OCI-LY7 (cell line): ENCODE data around the gene RRAS. TPM values are rescaled to one million over a fixed set of nuclear protein-coding genes. Genes with fewer than 3 reads are reported as not detected.

Experiments
- BruUV-seq: library from RNA; stranded (reverse); fragments of 400-500 nt; replicated peaks from 2 replicates; lab custom pipeline; 2021; lab: Mats Ljungman, UMichigan
- CTCF ChIA-PET: fragments of 300-600 bp; sonication (Branson Sonifier 250); formaldehyde crosslinking; loops from one replicate; lab custom pipeline; 2022; ENCODE audit warnings: antibody characterized with exemption; ENCODE audit not compliant: unreplicated experiment; lab: Charles Lee
- POLR2A ChIA-PET: fragments of 300-600 bp; sonication (Branson Sonifier 250); formaldehyde crosslinking; loops from one replicate; lab custom pipeline; 2022; ENCODE audit warnings: antibody characterized with exemption; lab: Charles Lee
- DNase-seq: peaks from one replicate; pipeline ENCODE4 v3.0.0-alpha.2; 2015; ENCODE audit warnings: low spot score
- H2AFZ ChIP-seq: fragments of 200-600 bp; sonication (generic), shearing (Covaris generic); 2 replicates; pipeline ENCODE4 v1.6.1; 2014; ENCODE audit warnings: mild to moderate bottlenecking, antibody characterized with exemption, low read length, moderate library complexity
- H3K27ac ChIP-seq: fragments of 200-600 bp; sonication (generic); 2 replicates; pipeline ENCODE4 v1.5.1; 2014; ENCODE audit warnings: mixed run types, low read depth, mild to moderate bottlenecking, moderate library complexity, low read length, inconsistent platforms; ENCODE audit not compliant: poor library complexity, severe bottlenecking
- H3K36me3 ChIP-seq: fragments of 200-600 bp; sonication (generic); 2 replicates; pipeline ENCODE4 v1.6.1; 2014; ENCODE audit warnings: mild to moderate bottlenecking, antibody characterized with exemption, low read length, moderate library complexity, mixed read lengths; ENCODE audit not compliant: insufficient read depth
- H3K4me1 ChIP-seq: fragments of 200-600 bp; sonication (generic); 2 replicates; pipeline ENCODE4 v1.5.1; 2014; ENCODE audit warnings: mild to moderate bottlenecking, low read length; ENCODE audit not compliant: insufficient read depth, poor library complexity, severe bottlenecking
- H3K4me2 ChIP-seq: fragments of 200-600 bp; sonication (generic); 2 replicates; pipeline ENCODE4 v1.6.1; 2014; ENCODE audit warnings: mild to moderate bottlenecking, low read length
- H3K4me3 ChIP-seq: fragments of 200-600 bp; sonication (generic); 2 replicates; pipeline ENCODE4 v1.5.1; 2014; ENCODE audit warnings: mild to moderate bottlenecking, low read depth, low read length; ENCODE audit not compliant: poor library complexity, severe bottlenecking
- H3K79me2 ChIP-seq: fragments of 200-600 bp; sonication (generic); 2 replicates; pipeline ENCODE4 v1.6.1; 2016; ENCODE audit warnings: low read depth, mild to moderate bottlenecking, low read length, moderate library complexity, mixed read lengths; ENCODE audit not compliant: insufficient read depth
- H3K9me2 ChIP-seq: fragments of 200-600 bp; sonication (generic); 2 replicates; pipeline ENCODE4 v1.6.1; 2016; ENCODE audit warnings: mild to moderate bottlenecking, low read length, mixed read lengths; ENCODE audit not compliant: insufficient read depth
- H3K9me3 ChIP-seq: fragments of 200-600 bp; sonication (generic); 2 replicates; pipeline ENCODE4 v1.6.1; 2014; ENCODE audit warnings: mild to moderate bottlenecking, mixed run types, low read length, mixed read lengths
- H4K20me1 ChIP-seq: fragments of 200-600 bp; sonication (generic); 2 replicates; pipeline ENCODE4 v1.6.1; 2014; ENCODE audit warnings: mild to moderate bottlenecking, antibody characterized with exemption, low read length, moderate library complexity, mixed read lengths; ENCODE audit not compliant: insufficient read depth
- EZH2phosphoT487 ChIP-seq: fragments of 200-600 bp; sonication (generic); IDR thresholded peaks from 2 replicates; pipeline ENCODE4 v1.6.1; 2018; ENCODE audit warnings: low read depth, borderline replicate concordance, mild to moderate bottlenecking, mixed run types, antibody characterized with exemption, low read length, moderate library complexity, mixed read lengths
- intact Hi-C: fragments of 100-400 bp; cut with micrococcal nuclease; formaldehyde crosslinking; loops from one replicate; pipeline ENCODE4 v1.10.0; 2022; ENCODE audit not compliant: unreplicated experiment
- total RNA-seq, 2 experiments: library from RNA; depleted of rRNA in 1 of 2; stranded (reverse); fragments of >200 nt in 1 of 2; shearing (Covaris generic) in 1 of 2; gene quantifications; 2 replicates each; pipeline ENCODE4 v1.2.3, GENCODE V29; 2014 to 2022
- TF ChIP-seq, protein P1 (sequence below): fragments of 200-600 bp; sonication (generic); conservative IDR thresholded peaks from 2 replicates; pipeline ENCODE4 v1.5.1; 2014; ENCODE audit warnings: mild to moderate bottlenecking, antibody characterized with exemption, low read length, moderate library complexity, mixed read lengths

Gene RRAS
- total RNA-seq, 2 experiments from 2014 or later: 4.7 to 5.5 TPM

DNA sequence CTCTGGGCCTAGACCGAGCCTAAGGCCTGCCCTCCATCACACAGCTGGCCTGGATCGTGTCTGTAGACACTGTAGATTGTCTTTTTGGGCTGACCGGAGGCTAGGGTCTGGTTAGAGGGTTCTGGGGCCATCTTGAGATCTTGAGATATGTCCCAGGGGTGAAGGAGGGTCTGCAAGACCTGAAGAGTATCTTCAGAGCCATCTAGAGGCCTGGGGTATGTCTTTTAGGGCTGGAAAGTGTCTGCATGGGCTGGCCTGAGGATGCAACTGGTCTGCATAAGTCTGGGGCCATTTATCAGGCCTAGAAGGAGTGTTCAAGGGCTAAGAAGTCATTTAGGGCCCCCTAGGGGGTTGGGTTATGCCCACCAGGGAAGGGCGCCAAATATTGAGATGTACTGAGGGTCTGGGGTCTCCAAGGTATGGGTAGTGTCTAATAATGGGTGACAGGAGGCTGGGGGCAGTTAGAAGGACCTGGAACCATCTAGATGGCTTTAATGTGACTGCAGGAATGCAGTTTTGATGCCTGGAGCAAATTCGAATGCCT is 2.6 kb upstream of the RRAS start:
- H3K9me2 ChIP-seq: no peaks in the 10 kb centered on the region
- H3K4me1 ChIP-seq: peaks cover 21% of the 10 kb centered on the region
- peaks cover 17% of the 10 kb centered on the region; the same call in 1 of the 2 replicates for H3K36me3 ChIP-seq
- BruUV-seq: no TSS peak
- TF ChIP-seq EZH2phosphoT487: no peak
- TF ChIP-seq, protein P1, sequence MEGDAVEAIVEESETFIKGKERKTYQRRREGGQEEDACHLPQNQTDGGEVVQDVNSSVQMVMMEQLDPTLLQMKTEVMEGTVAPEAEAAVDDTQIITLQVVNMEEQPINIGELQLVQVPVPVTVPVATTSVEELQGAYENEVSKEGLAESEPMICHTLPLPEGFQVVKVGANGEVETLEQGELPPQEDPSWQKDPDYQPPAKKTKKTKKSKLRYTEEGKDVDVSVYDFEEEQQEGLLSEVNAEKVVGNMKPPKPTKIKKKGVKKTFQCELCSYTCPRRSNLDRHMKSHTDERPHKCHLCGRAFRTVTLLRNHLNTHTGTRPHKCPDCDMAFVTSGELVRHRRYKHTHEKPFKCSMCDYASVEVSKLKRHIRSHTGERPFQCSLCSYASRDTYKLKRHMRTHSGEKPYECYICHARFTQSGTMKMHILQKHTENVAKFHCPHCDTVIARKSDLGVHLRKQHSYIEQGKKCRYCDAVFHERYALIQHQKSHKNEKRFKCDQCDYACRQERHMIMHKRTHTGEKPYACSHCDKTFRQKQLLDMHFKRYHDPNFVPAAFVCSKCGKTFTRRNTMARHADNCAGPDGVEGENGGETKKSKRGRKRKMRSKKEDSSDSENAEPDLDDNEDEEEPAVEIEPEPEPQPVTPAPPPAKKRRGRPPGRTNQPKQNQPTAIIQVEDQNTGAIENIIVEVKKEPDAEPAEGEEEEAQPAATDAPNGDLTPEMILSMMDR: peak; percentile 52
- POLR2A ChIA-PET: interaction anchor here (1.1 to 1.9 kb wide), 2 partner anchors 23 to 33 kb away, joined by 4 to 6 read pairs; partner anchors contain the start of genes BCL2L12 and IRF3
- peak overlapping the region; percentile 92 for H3K4me2 ChIP-seq
- peaks cover 28% of the 10 kb centered on the region for H3K79me2 ChIP-seq
- H3K4me3 ChIP-seq: peak overlapping the region; percentile 93
- CTCF ChIA-PET: no interaction called here
- intact Hi-C loops: no loop called here
- H2AFZ ChIP-seq: peak overlapping the region; percentile 75; the same call in 1 of the 2 replicates
- H4K20me1 ChIP-seq: no peaks in the 10 kb centered on the region; the same call in 1 of the 2 replicates
- no peaks in the 10 kb centered on the region for H3K9me3 ChIP-seq
- H3K27ac ChIP-seq: peak overlapping the region; percentile 73
- peak; percentile 57 for DNase-seq

DNA sequence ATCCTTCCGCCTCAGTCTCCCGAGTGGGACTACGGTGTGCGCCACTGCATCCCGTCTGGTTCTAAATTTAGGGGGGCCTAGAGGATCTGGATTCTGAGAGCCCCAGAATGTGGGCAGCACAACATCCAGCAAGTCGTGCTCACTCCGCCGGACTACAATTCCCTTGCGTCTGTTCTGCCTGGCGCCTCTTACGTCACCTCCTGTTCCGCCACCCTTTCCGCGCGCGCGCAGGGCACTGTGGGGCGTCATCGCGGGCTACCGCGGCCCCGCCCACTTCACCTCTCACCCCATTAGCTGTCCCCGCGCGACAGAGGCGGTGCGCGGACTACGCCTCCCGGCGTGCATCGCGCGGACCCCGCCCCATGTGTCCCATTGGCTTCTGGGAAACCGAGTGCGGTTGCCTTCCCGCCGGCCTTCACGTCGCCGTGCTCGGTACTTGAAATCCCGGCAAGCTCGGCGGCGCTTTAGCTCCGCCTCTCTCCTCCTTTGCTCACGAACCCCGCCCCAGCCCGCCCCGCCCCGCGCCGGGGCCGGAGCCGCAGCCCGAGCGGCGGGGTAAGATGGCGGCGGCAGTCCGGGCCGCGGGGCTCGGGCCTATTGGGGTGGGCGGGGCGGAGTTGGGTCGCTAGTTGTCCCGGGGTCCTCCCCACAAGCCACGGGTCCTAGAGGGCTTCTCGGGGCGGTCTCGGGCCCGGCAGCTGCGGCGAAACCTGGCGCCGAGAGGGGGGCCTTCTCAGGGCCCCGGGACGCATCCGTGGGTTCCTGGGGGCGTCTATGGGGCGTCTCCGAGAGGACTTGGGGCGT is 1.9 kb upstream of the RRAS start, which contains the start of gene SCAF1:
SCAF1 (plus strand) TSS at position 522 of the 804 bp plus-strand sequence. CDS start 2,818 bp downstream, outside the sequence.
- Histone ChIP-seq H3K9me3 (no peaks in the 10 kb centered on the region), H3K9me2 (no peaks in the 10 kb centered on the region), H3K4me1 (peaks cover 21% of the 10 kb centered on the region), H3K4me3 (peak within 1 kb of the TSS; percentile 93), H2AFZ (peak within 1 kb of the TSS; percentile 75; the same call in 1 of the 2 replicates), H3K36me3 (peaks cover 10% of the 10 kb centered on the region; the same call in 1 of the 2 replicates), H4K20me1 (no peaks in the 10 kb centered on the region; the same call in 1 of the 2 replicates), H3K79me2 (peaks cover 28% of the 10 kb centered on the region), H3K27ac (peak within 1 kb of the TSS; percentile 88), H3K4me2 (peak within 1 kb of the TSS; percentile 99)
- peak; percentile 100 for DNase-seq
- TF ChIP-seq EZH2phosphoT487: no peak
- TF ChIP-seq, protein P1: no peak
- ChIA-PET CTCF (interaction anchor here (0.6 kb wide), 1 partner anchor 30 kb away, joined by 3 read pairs; no protein-coding TSS in a partner anchor), POLR2A (interaction anchor here (1.0 to 1.9 kb wide), 3 partner anchors 14 to 34 kb away, joined by 4 to 6 read pairs (median 5); partner anchors contain the start of genes BCL2L12 and IRF3)
- no TSS peak for BruUV-seq
- intact Hi-C loops: loop anchor here (2.0 kb wide), 1 partner anchor 51 kb away; the partner anchor contains the start of gene PRR12
